Heart left ventricle (tissue), 13 donors: Measurements from ENCODE around the gene WDR47.

Experiments
- CTCF ChIP-seq, 12 donors: fragments of 200-600 bp; sonication (generic) in 4 of 12; IDR thresholded peaks; one replicate each; pipeline versions ENCODE4 v1.5.0 to v1.8.0; 2018 to 2022; ENCODE audit warnings: antibody characterized with exemption in 12 of 12, mild to moderate bottlenecking in 5 of 12
- POLR2A ChIP-seq, 2 donors: fragments of 450-650 bp; IDR thresholded peaks; one replicate each; pipeline ENCODE4 v1.6.1; 2017; ENCODE audit warnings: antibody characterized with exemption in 2 of 2, mild to moderate bottlenecking in 2 of 2, moderate library complexity in 2 of 2
- donor health status: ischemic (EF 13 %, LVEDD 7.1; RV severe dilation, severe dysfunction).
- donor health status: DM: no; HTN: yes; CAD: no.
- donor health status: DM: no; HTN: no; CAD: no.
- donor health status: ischemic (EF 25% LVEDD 6.9; RV normal size, moderate dysfunction).
- donor health status: ischemic (EF 25% LVEDD 5.7; RV mildly dilated, moderate dysfunction).
- donor health status: ischemic (EF 35%, LVEDD 5.7; RV mildly dilated, moderate dysfunction).
- donor health status: nonischemic (EF 11% LVEDD 7.7; RV severe dilation, severe dysfunction).
- donor health status: DM: yes; HTN: yes; CAD: no.
- donor health status: PGD.
- donor health status: ischemic (EF 29% LVEDD 5.4; RV normal size, mild dysfunction).
- donor health status: nonischemic (EF 23%, LVEDD 6.1; RV moderate dilation, normal function).

DNA sequence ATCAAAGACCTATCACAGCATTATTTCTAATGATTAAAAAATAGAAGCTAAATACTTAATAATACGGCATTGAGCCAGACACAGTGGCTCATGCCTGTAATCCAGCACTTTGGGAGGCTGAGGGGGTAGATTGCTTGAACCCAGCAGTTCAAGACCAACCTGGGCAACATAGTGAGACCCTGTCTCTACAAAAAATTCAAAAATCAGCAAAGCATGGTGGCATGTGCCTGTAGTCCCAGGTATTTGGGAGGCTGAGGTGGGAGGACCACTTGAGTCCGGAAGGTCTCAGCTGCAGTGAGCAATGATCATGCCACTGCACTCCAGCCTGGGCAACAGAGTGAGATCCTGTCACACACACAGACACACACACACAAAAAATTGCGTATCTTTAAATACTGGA, 23.2 kb upstream of the WDR47 start:
- TF ChIP-seq POLR2A (IDR thresholded peaks at IDR 0.05), result no peak
- TF ChIP-seq CTCF (IDR thresholded peaks at IDR 0.05), result no peak
